Smooth muscle cell (in vitro differentiated cells): ENCODE measurements around the gene WDR91. TPM values are rescaled to one million over a fixed set of nuclear protein-coding genes. Genes with fewer than 3 reads are reported as not detected.

Source experiments
- DNase-seq: peaks from one replicate; lab custom pipeline; 2025; ENCODE audit not compliant: unreplicated experiment; lab: John Stamatoyannopoulos, UW
- H2AFZ ChIP-seq: fragments of 200-600 bp; sonication (generic); 2 replicates; pipeline ENCODE4 v1.6.0; 2016; ENCODE audit warnings: antibody characterized with exemption, low read depth, mild to moderate bottlenecking
- H3F3A ChIP-seq: fragments of 200-600 bp; sonication (generic); 2 replicates; pipeline ENCODE4 v1.6.0; 2017; ENCODE audit warnings: antibody characterized with exemption, low read depth
- H3K27ac ChIP-seq: fragments of 200-600 bp; sonication (generic); 2 replicates; pipeline ENCODE4 v1.5.1; 2016; ENCODE audit warnings: low read depth, mild to moderate bottlenecking
- H3K27me3 ChIP-seq: fragments of 200-600 bp; sonication (generic); 2 replicates; pipeline ENCODE4 v1.6.1; 2016; ENCODE audit warnings: low read depth, mild to moderate bottlenecking
- H3K36me3 ChIP-seq: fragments of 200-600 bp; sonication (generic); 2 replicates; pipeline ENCODE4 v1.5.1; 2016; ENCODE audit warnings: low read depth
- H3K4me1 ChIP-seq: fragments of 200-600 bp; sonication (generic); 2 replicates; pipeline ENCODE4 v1.5.1; 2016; ENCODE audit warnings: low read depth
- H3K4me2 ChIP-seq: fragments of 200-600 bp; sonication (generic); 2 replicates; pipeline ENCODE4 v1.6.0; 2016; ENCODE audit warnings: mild to moderate bottlenecking
- H3K4me3 ChIP-seq: fragments of 200-600 bp; sonication (generic); 2 replicates; pipeline ENCODE4 v1.5.1; 2016; ENCODE audit warnings: mild to moderate bottlenecking
- H3K79me2 ChIP-seq: fragments of 200-600 bp; sonication (generic); 2 replicates; pipeline ENCODE4 v1.6.0; 2016; ENCODE audit warnings: low read depth, mild to moderate bottlenecking
- H3K9ac ChIP-seq: fragments of 200-600 bp; sonication (generic); 2 replicates; pipeline ENCODE4 v1.6.0; 2016; ENCODE audit warnings: low read depth
- H3K9me3 ChIP-seq: fragments of 200-600 bp; sonication (generic); replicated peaks from 2 replicates; pipeline ENCODE4 v1.5.1; 2016; ENCODE audit warnings: low read depth
- H4K20me1 ChIP-seq: fragments of 200-600 bp; sonication (generic); 2 replicates; pipeline ENCODE4 v1.6.0; 2016; ENCODE audit warnings: low read depth
- CTCF ChIP-seq: fragments of 200-600 bp; sonication (generic); IDR thresholded peaks from 2 replicates; pipeline ENCODE4 v1.5.1; 2017; ENCODE audit warnings: borderline replicate concordance, mild to moderate bottlenecking, antibody characterized with exemption; ENCODE audit not compliant: insufficient read depth, poor library complexity, severe bottlenecking
- WGBS: methylation state at CpG from one replicate; pipeline ENCODE4 v1.1.7; 2016; ENCODE audit warnings: low lambda C conversion rate; 5-methylcytosine and 5-hydroxymethylcytosine counted together
- polyA plus RNA-seq: library from polyadenylated mRNA; unstranded; fragments of >200 nt; fragmentation: Nextera tagmentation; extraction: Ambion mirVana; gene quantifications from 2 replicates; pipeline ENCODE4 v1.2.1, GENCODE V29; 2016
- total RNA-seq: library from RNA; depleted of rRNA; stranded (reverse); fragments of >200 nt; gene quantifications from 2 replicates; pipeline ENCODE4 v1.2.3, GENCODE V29; 2014

Gene WDR91
- total and polyA plus RNA-seq, 2 experiments from 2014 or later: 6.6 to 6.8 TPM

- Histone ChIP-seq H3F3A (peaks cover 3% of the 10 kb centered on the region), H3K4me2 (peak overlapping the region; percentile 98), H2AFZ (no peak overlapping the region), H3K27ac (peak overlapping the region; percentile 91), H3K36me3 (no peaks in the 10 kb centered on the region), H3K79me2 (peaks cover 18% of the 10 kb centered on the region), H3K9me3 (no peaks in the 10 kb centered on the region), H3K4me3 (peak overlapping the region; percentile 73), H3K9ac (no peak overlapping the region), H4K20me1 (peaks cover 6% of the 10 kb centered on the region), H3K27me3 (no peaks in the 10 kb centered on the region), H3K4me1 (peaks cover 14% of the 10 kb centered on the region)
- 93% methylated on average over 13 of the region's 13 CpGs for WGBS
- no peak for TF ChIP-seq CTCF
- no peak for DNase-seq
Observed at GRCh38 chr7:135168489-135169140, 42.7 kb downstream of the WDR91 start.

GRCh38 chr7:135168001-135168400, 43.3 kb downstream of the WDR91 start:
- peaks cover 14% of the 10 kb centered on the region for H3K4me1 ChIP-seq
- no peak overlapping the region for H3K4me2 ChIP-seq
- no peaks in the 10 kb centered on the region for H3K27me3 ChIP-seq
- H3K36me3 ChIP-seq: no peaks in the 10 kb centered on the region
- DNase-seq: no peak
- 93% methylated on average over 4 of the region's 9 CpGs for WGBS
- H2AFZ ChIP-seq: no peak overlapping the region
- no peak for TF ChIP-seq CTCF
- peaks cover 3% of the 10 kb centered on the region for H3F3A ChIP-seq
- H3K79me2 ChIP-seq: peaks cover 18% of the 10 kb centered on the region
- peaks cover 6% of the 10 kb centered on the region for H4K20me1 ChIP-seq
- H3K9me3 ChIP-seq: no peaks in the 10 kb centered on the region
- no peak overlapping the region for H3K4me3 ChIP-seq
- no peak overlapping the region for H3K9ac ChIP-seq
- no peak overlapping the region for H3K27ac ChIP-seq

- peaks cover 14% of the 10 kb centered on the region for H3K4me1 ChIP-seq
- no peaks in the 10 kb centered on the region for H3K27me3 ChIP-seq
- H3K4me3 ChIP-seq: no peak overlapping the region
- no peak for DNase-seq
- TF ChIP-seq CTCF: no peak
- H4K20me1 ChIP-seq: peaks cover 6% of the 10 kb centered on the region
- peaks cover 18% of the 10 kb centered on the region for H3K79me2 ChIP-seq
- peaks cover 3% of the 10 kb centered on the region for H3F3A ChIP-seq
- H3K36me3 ChIP-seq: no peaks in the 10 kb centered on the region
- no peak overlapping the region for H2AFZ ChIP-seq
- WGBS: 92% methylated on average over 12 of the region's 12 CpGs
- H3K4me2 ChIP-seq: no peak overlapping the region
- H3K27ac ChIP-seq: no peak overlapping the region
- H3K9me3 ChIP-seq: no peaks in the 10 kb centered on the region
- H3K9ac ChIP-seq: no peak overlapping the region
Observed at GRCh38 chr7:135167365-135167917, 43.9 kb downstream of the WDR91 start.
